Astrocyte of the cerebellum (primary cell): ENCODE results near the gene SLC46A1.

Source experiments
- DNase-seq: peaks from one replicate; pipeline ENCODE4 v3.0.0-alpha.2; 2011; ENCODE audit warnings: low read depth
- H3K4me3 ChIP-seq: 2 replicates; pipeline ENCODE4 v1.5.1; 2011; ENCODE audit warnings: mild to moderate bottlenecking, low read depth, low read length, moderate library complexity
- in situ Hi-C: cut with HindIII; loops from 2 replicates; pipeline ENCODE4 v1.10.0; 2017; ENCODE audit warnings: low sequenced_read_pairs
- TF ChIP-seq, protein P1 (sequence below): IDR thresholded peaks from 2 replicates; pipeline ENCODE4 v1.5.1; 2012; ENCODE audit warnings: low read length, low read depth, moderate library complexity, mild to moderate bottlenecking; ENCODE audit errors: missing control alignments

SLC46A1 gene

DNA sequence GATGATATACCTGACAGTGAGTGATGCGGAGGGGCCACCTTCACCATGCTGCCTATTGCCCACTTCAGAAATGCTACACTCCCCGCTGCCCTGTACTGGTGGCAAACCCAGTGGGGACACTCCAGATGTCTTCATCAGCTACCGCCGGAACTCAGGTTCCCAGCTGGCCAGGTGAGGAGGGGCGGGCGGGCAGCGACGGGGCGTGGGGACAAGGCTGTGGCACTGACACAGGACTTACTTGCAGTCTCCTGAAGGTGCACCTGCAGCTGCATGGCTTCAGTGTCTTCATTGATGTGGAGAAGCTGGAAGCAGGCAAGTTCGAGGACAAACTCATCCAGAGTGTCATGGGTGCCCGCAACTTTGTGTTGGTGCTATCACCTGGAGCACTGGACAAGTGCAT is 17.9 kb downstream of the SLC46A1 start:
- in situ Hi-C loops = no loop called here
- TF ChIP-seq, protein P1, sequence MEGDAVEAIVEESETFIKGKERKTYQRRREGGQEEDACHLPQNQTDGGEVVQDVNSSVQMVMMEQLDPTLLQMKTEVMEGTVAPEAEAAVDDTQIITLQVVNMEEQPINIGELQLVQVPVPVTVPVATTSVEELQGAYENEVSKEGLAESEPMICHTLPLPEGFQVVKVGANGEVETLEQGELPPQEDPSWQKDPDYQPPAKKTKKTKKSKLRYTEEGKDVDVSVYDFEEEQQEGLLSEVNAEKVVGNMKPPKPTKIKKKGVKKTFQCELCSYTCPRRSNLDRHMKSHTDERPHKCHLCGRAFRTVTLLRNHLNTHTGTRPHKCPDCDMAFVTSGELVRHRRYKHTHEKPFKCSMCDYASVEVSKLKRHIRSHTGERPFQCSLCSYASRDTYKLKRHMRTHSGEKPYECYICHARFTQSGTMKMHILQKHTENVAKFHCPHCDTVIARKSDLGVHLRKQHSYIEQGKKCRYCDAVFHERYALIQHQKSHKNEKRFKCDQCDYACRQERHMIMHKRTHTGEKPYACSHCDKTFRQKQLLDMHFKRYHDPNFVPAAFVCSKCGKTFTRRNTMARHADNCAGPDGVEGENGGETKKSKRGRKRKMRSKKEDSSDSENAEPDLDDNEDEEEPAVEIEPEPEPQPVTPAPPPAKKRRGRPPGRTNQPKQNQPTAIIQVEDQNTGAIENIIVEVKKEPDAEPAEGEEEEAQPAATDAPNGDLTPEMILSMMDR = no peak
- no peak overlapping the region for H3K4me3 ChIP-seq
- no peak for DNase-seq

DNA sequence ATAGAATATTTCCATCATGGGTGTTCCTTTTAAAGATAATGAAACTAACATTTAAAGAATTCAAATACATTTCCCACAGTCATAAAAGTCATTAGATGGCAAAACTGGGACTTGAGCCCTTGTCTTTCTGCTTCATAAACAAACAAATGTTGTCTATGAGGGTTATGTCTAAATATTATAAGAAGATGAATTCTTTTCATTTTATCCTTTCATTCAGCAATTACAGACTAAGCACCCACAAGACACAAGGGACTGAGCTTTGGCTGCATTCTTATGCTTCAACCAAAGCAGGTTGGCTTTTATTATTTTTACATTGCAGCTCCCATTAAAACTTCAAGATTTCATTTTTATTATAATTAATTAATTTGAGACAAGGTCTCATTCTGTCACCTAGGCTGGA is 19.6 kb downstream of the SLC46A1 start:
- no peak for DNase-seq
- in situ Hi-C loops = no loop called here
- TF ChIP-seq, protein P1 = no peak
- no peak overlapping the region for H3K4me3 ChIP-seq

DNA sequence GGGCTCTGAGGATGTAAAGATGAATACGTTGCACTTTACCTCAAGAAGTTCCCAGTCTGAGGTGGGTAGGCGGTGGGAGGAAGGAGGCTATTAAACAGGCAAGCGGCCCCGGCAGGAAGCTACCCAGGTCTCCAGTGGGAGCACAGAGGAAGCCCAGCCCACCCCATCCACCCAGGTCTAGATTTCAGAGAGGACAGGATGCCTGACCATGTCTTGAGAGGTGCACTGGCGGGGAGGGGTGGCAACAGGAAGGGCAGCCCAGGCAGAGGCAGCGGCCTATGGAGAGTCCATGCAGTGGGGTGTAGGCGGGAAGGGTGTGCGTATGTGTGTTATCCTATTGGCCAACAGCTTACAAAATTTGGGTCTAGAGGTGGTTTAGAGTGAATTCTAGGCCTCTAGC is 20.6 kb downstream of the SLC46A1 start:
- DNase-seq = no peak
- in situ Hi-C loops = no loop called here
- H3K4me3 ChIP-seq = no peak overlapping the region
- TF ChIP-seq, protein P1 = no peak

GRCh38 chr17:28385037-28385400 is 21.0 kb downstream of the SLC46A1 start:
- H3K4me3 ChIP-seq = no peak overlapping the region
- DNase-seq = no peak
- TF ChIP-seq, protein P1 = no peak
- in situ Hi-C loops = no loop called here

GRCh38 chr17:28384281-28385036 is 21.6 kb downstream of the SLC46A1 start:
- no peak overlapping the region for H3K4me3 ChIP-seq
- TF ChIP-seq, protein P1 = no peak
- no peak for DNase-seq
- in situ Hi-C loops = no loop called here

DNA sequence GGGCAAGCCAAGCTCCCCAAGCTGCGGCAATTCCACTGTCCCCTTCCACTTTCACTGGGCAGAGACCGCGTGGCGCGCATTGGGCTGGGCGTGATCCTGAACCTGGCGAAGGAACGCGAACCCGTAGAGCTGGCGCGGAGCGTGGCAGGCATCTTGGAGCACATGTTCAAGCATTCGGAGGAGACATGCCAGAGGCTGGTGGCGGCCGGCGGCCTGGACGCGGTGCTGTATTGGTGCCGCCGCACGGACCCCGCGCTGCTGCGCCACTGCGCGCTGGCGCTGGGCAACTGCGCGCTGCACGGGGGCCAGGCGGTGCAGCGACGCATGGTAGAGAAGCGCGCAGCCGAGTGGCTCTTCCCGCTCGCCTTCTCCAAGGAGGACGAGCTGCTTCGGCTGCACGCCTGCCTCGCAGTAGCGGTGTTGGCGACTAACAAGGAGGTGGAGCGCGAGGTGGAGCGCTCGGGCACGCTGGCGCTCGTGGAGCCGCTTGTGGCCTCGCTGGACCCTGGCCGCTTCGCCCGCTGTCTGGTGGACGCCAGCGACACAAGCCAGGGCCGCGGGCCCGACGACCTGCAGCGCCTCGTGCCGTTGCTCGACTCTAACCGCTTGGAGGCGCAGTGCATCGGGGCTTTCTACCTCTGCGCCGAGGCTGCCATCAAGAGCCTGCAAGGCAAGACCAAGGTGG is 24.7 kb downstream of the SLC46A1 start:
- TF ChIP-seq, protein P1 = peak; percentile 32
- no peak for DNase-seq
- no peak overlapping the region for H3K4me3 ChIP-seq
- in situ Hi-C loops = no loop called here
